IPS-18a (cell line): ENCODE results near the gene CEBPA.
"Not testable (repeated sequence)": the region's sequence is repeated elsewhere in the genome, so short reads cannot be mapped to it uniquely, and the experiment has no call there.

ENCODE experiments used
- H3K27ac ChIP-seq: one replicate; pipeline ENCODE4 v1.5.1; 2013; ENCODE audit warnings: low read length
- H3K27me3 ChIP-seq: one replicate; pipeline ENCODE4 v1.6.1; 2013; ENCODE audit warnings: mild to moderate bottlenecking, low read length; ENCODE audit not compliant: control insufficient read depth, insufficient read depth
- H3K36me3 ChIP-seq: one replicate; pipeline ENCODE4 v1.6.1; 2013; ENCODE audit warnings: low read depth, low read length; ENCODE audit not compliant: control insufficient read depth
- H3K4me1 ChIP-seq: one replicate; pipeline ENCODE4 v1.6.1; 2013; ENCODE audit warnings: low read depth, low read length; ENCODE audit not compliant: control insufficient read depth
- H3K4me3 ChIP-seq: one replicate; pipeline ENCODE4 v1.5.1; 2013; ENCODE audit warnings: low read length
- H3K9ac ChIP-seq: one replicate; pipeline ENCODE4 v1.6.1; 2013; ENCODE audit warnings: mild to moderate bottlenecking, low read length, moderate library complexity
- H3K9me3 ChIP-seq: one replicate; pipeline ENCODE4 v1.6.1; 2013; ENCODE audit warnings: low read depth, low read length; ENCODE audit not compliant: control insufficient read depth

Gene CEBPA

GRCh38 chr19:33298146-33298911 lies 4.0 kb downstream of the CEBPA start:
- Histone ChIP-seq H3K9ac (no peak overlapping the region), H3K4me3 (no peak overlapping the region)

GRCh38 chr19:33297401-33298145 lies 4.8 kb downstream of the CEBPA start:
- Histone ChIP-seq H3K9ac (no peak overlapping the region), H3K4me1 (no peaks in the 10 kb centered on the region), H3K27ac (no peak overlapping the region), H3K9me3 (no peaks in the 10 kb centered on the region), H3K4me3 (no peak overlapping the region), H3K36me3 (no peaks in the 10 kb centered on the region), H3K27me3 (peaks cover 32% of the 10 kb centered on the region)

More at GRCh38 chr19:33298146-33298911, 4.0 kb downstream of the CEBPA start:
- Histone ChIP-seq H3K36me3 (no peaks in the 10 kb centered on the region), H3K9me3 (no peaks in the 10 kb centered on the region), H3K4me1 (no peaks in the 10 kb centered on the region), H3K27me3 (peaks cover 35% of the 10 kb centered on the region), H3K27ac (no peak overlapping the region)

- Histone ChIP-seq H3K4me1 (no peaks in the 10 kb centered on the region), H3K4me3 (no peak overlapping the region), H3K36me3 (no peaks in the 10 kb centered on the region), H3K27ac (no peak overlapping the region), H3K27me3 (peaks cover 28% of the 10 kb centered on the region), H3K9me3 (no peaks in the 10 kb centered on the region), H3K9ac (no peak overlapping the region)
Measured at GRCh38 chr19:33296488-33296971, 5.8 kb downstream of the CEBPA start.

GRCh38 chr19:33295621-33296487 lies 6.5 kb downstream of the CEBPA start:
- Histone ChIP-seq H3K4me3 (no peak overlapping the region), H3K9ac (no peak overlapping the region), H3K36me3 (no peaks in the 10 kb centered on the region), H3K4me1 (no peaks in the 10 kb centered on the region), H3K9me3 (no peaks in the 10 kb centered on the region), H3K27me3 (peaks cover 21% of the 10 kb centered on the region), H3K27ac (no peak overlapping the region)

GRCh38 chr19:33295046-33295445 lies 7.3 kb downstream of the CEBPA start:
- H3K27ac ChIP-seq, H3K9ac ChIP-seq, H3K4me1 ChIP-seq, H3K4me3 ChIP-seq, H3K9me3 ChIP-seq, H3K36me3 ChIP-seq: not testable (repeated sequence)
- peaks cover 13% of the 10 kb centered on the region for H3K27me3 ChIP-seq

GRCh38 chr19:33294058-33294798 lies 8.1 kb downstream of the CEBPA start:
- peaks cover 5% of the 10 kb centered on the region for H3K27me3 ChIP-seq
- H3K9me3 ChIP-seq: no peaks in the 10 kb centered on the region
- H3K4me1 ChIP-seq: no peaks in the 10 kb centered on the region
- no peak overlapping the region for H3K4me3 ChIP-seq
- H3K36me3 ChIP-seq: no peaks in the 10 kb centered on the region
- no peak overlapping the region for H3K9ac ChIP-seq
- H3K27ac ChIP-seq: no peak overlapping the region

- H3K36me3 ChIP-seq: no peaks in the 10 kb centered on the region
- H3K4me3 ChIP-seq: no peak overlapping the region
- H3K9ac ChIP-seq: no peak overlapping the region
- H3K27ac ChIP-seq: no peak overlapping the region
- no peaks in the 10 kb centered on the region for H3K27me3 ChIP-seq
- no peaks in the 10 kb centered on the region for H3K4me1 ChIP-seq
- no peaks in the 10 kb centered on the region for H3K9me3 ChIP-seq
Measured at GRCh38 chr19:33293255-33294057, 8.9 kb downstream of the CEBPA start.

- Histone ChIP-seq H3K36me3 (no peaks in the 10 kb centered on the region), H3K27me3 (no peaks in the 10 kb centered on the region), H3K27ac (no peak overlapping the region), H3K9ac (no peak overlapping the region), H3K4me3 (no peak overlapping the region), H3K4me1 (no peaks in the 10 kb centered on the region), H3K9me3 (no peaks in the 10 kb centered on the region)
Measured at GRCh38 chr19:33292595-33293254, 9.6 kb downstream of the CEBPA start.

GRCh38 chr19:33291623-33292534 lies 10.5 kb downstream of the CEBPA start:
- no peaks in the 10 kb centered on the region for H3K4me1 ChIP-seq
- no peaks in the 10 kb centered on the region for H3K27me3 ChIP-seq
- H3K4me3 ChIP-seq: no peak overlapping the region
- H3K9ac ChIP-seq: no peak overlapping the region
- no peak overlapping the region for H3K27ac ChIP-seq
- no peaks in the 10 kb centered on the region for H3K36me3 ChIP-seq
- H3K9me3 ChIP-seq: no peaks in the 10 kb centered on the region
